SK-N-SH (cell line): ENCODE data around the gene GGCT. TPM values are rescaled to one million over a fixed set of nuclear protein-coding genes. Genes with fewer than 3 reads are reported as not detected.

ENCODE experiments used
- CTCF ChIA-PET: fragments of 300-600, 350-600 bp; formaldehyde crosslinking; extraction: SDS; loops from one replicate; lab custom pipeline; 2021; lab: Yijun Ruan, JAX
- POLR2A ChIA-PET: fragments of 350-600 bp; sonication (Branson Sonifier 250); formaldehyde crosslinking; extraction: SDS; loops from one replicate; lab custom pipeline; 2020; ENCODE audit warnings: antibody characterized with exemption, inconsistent platforms; lab: Yijun Ruan, JAX
- DNase-seq: peaks from one replicate; pipeline ENCODE4 v3.0.0; 2012
- H2AFZ ChIP-seq: fragments of 200-600 bp; sonication (generic); 2 replicates; pipeline ENCODE4 v1.8.1; 2016; ENCODE audit warnings: antibody characterized with exemption, mild to moderate bottlenecking, low read depth
- H3F3A ChIP-seq: fragments of 200-600 bp; sonication (generic); replicated peaks from 2 replicates; pipeline ENCODE3; 2016; ENCODE audit warnings: antibody characterized with exemption, mild to moderate bottlenecking; ENCODE audit not compliant: insufficient read depth
- H3K27ac ChIP-seq, 2 experiments: fragments of 200-500 bp in 1 of 2; fragments of 200-600 bp in 1 of 2; sonication (Bioruptor generic) in 1 of 2; sonication (generic), shearing (Covaris generic) in 1 of 2; 2 replicates each; pipeline versions ENCODE4 v1.5.1 to v1.6.1; 2014 to 2016; ENCODE audit warnings: low read depth in 2 of 2, inconsistent platforms in 1 of 2, low read length in 1 of 2, mild to moderate bottlenecking in 1 of 2, mixed read lengths in 1 of 2
- H3K27me3 ChIP-seq: fragments of 200-600 bp; sonication (generic), shearing (Covaris generic); 2 replicates; pipeline ENCODE4 v1.6.1; 2016; ENCODE audit warnings: mixed run types; ENCODE audit not compliant: insufficient read depth
- H3K36me3 ChIP-seq, 2 experiments: fragments of 200-500 bp in 1 of 2; fragments of 200-600 bp in 1 of 2; sonication (Bioruptor generic) in 1 of 2; sonication (generic) in 1 of 2; replicated peaks in 1 of 2; 2 replicates each; pipeline versions ENCODE3 to v1.5.1; 2014 to 2016; ENCODE audit warnings: low read length in 1 of 2, mild to moderate bottlenecking in 1 of 2; ENCODE audit not compliant: insufficient read depth in 2 of 2, control insufficient read depth in 1 of 2
- H3K4me1 ChIP-seq, 2 experiments: fragments of 200-500 bp in 1 of 2; fragments of 200-600 bp in 1 of 2; sonication (Bioruptor generic) in 1 of 2; sonication (generic), shearing (Covaris generic) in 1 of 2; 2 replicates each; pipeline versions ENCODE4 v1.5.1 to v1.6.1; 2014 to 2016; ENCODE audit warnings: low read depth in 1 of 2, low read length in 1 of 2, mixed run types in 1 of 2; ENCODE audit not compliant: insufficient read depth in 2 of 2, control insufficient read depth in 1 of 2
- H3K4me2 ChIP-seq: fragments of 200-600 bp; sonication (generic), shearing (Covaris generic); 2 replicates; pipeline ENCODE4 v1.6.1; 2017; ENCODE audit warnings: mixed run types
- H3K4me3 ChIP-seq, 2 experiments: fragments of 200-500 bp in 1 of 2; fragments of 200-600 bp in 1 of 2; sonication (Bioruptor generic) in 1 of 2; sonication (generic), shearing (Covaris generic) in 1 of 2; 2 replicates each; pipeline versions ENCODE4 v1.5.1 to v1.8.1; 2014 to 2016; ENCODE audit warnings: low read depth in 2 of 2, inconsistent platforms in 1 of 2, low read length in 1 of 2, mild to moderate bottlenecking in 1 of 2, mixed read lengths in 1 of 2, moderate library complexity in 1 of 2
- H3K79me2 ChIP-seq: fragments of 200-600 bp; sonication (generic); 2 replicates; pipeline ENCODE4 v1.8.1; 2017; ENCODE audit warnings: mild to moderate bottlenecking; ENCODE audit not compliant: insufficient read depth
- H3K9ac ChIP-seq: fragments of 200-600 bp; sonication (generic); 2 replicates; pipeline ENCODE4 v1.6.1; 2017; ENCODE audit warnings: mixed run types
- H3K9me2 ChIP-seq: fragments of 200-600 bp; sonication (generic); 2 replicates; pipeline ENCODE4 v1.6.1; 2017; ENCODE audit warnings: mixed run types
- H3K9me3 ChIP-seq: fragments of 200-600 bp; sonication (generic); 2 replicates; pipeline ENCODE4 v1.6.1; 2017; ENCODE audit warnings: mixed run types, mild to moderate bottlenecking, moderate library complexity
- H4K20me1 ChIP-seq: fragments of 200-600 bp; sonication (generic); 2 replicates; pipeline ENCODE4 v1.6.1; 2017; ENCODE audit warnings: mild to moderate bottlenecking, mixed run types; ENCODE audit not compliant: insufficient read depth
- CHD2 ChIP-seq: fragments of 150-350 bp; IDR thresholded peaks from 2 replicates; pipeline ENCODE4 v1.6.1; 2018; ENCODE audit warnings: low read length; ENCODE audit not compliant: partially characterized antibody
- EP300 ChIP-seq, 2 experiments: IDR thresholded peaks; 2 replicates each; pipeline versions ENCODE4 v1.4.0 to v1.6.1; 2012; ENCODE audit warnings: borderline replicate concordance in 1 of 2, low read depth in 1 of 2, low read length in 1 of 2
- EZH2phosphoT487 ChIP-seq: fragments of 200-600 bp; sonication (generic); IDR thresholded peaks from 2 replicates; pipeline ENCODE4 v1.6.1; 2017; ENCODE audit warnings: low read depth, mixed run types, mild to moderate bottlenecking, antibody characterized with exemption, moderate library complexity, borderline replicate concordance
- FOXM1 ChIP-seq: IDR thresholded peaks from 2 replicates; pipeline ENCODE4 v1.4.0; 2012; ENCODE audit warnings: low read depth, mild to moderate bottlenecking
- GABPA ChIP-seq: IDR thresholded peaks from 2 replicates; pipeline ENCODE4 v1.4.0; 2012; ENCODE audit warnings: low read depth, mild to moderate bottlenecking
- GATA2 ChIP-seq: sonication (generic); formaldehyde crosslinking; IDR thresholded peaks from 2 replicates; pipeline ENCODE4 v1.5.0; 2020; ENCODE audit warnings: mild to moderate bottlenecking, missing genetic modification reagents
- MAX ChIP-seq: IDR thresholded peaks from 2 replicates; pipeline ENCODE4 v1.4.0; 2012; ENCODE audit warnings: low read depth
- RFX5 ChIP-seq: IDR thresholded peaks from 2 replicates; pipeline ENCODE4 v1.6.1; 2012; ENCODE audit warnings: mild to moderate bottlenecking, improper control_type of control experiment, low read length
- SMC3 ChIP-seq: IDR thresholded peaks from 2 replicates; pipeline ENCODE4 v1.6.1; 2012; ENCODE audit warnings: low read depth, low read length, improper control_type of control experiment
- TAF1 ChIP-seq: IDR thresholded peaks from 2 replicates; pipeline ENCODE4 v1.6.1; 2012; ENCODE audit warnings: low read depth, mild to moderate bottlenecking, low read length, moderate library complexity, borderline replicate concordance
- TCF12 ChIP-seq: IDR thresholded peaks from 2 replicates; pipeline ENCODE4 v1.4.0; 2012
- YY1 ChIP-seq: IDR thresholded peaks from 2 replicates; pipeline ENCODE4 v1.4.0; 2012; ENCODE audit warnings: low read depth, mild to moderate bottlenecking
- WGBS: methylation state at CpG from one replicate; pipeline ENCODE4 v1.1.6; 2017; ENCODE audit warnings: low lambda C conversion rate; 5-methylcytosine and 5-hydroxymethylcytosine counted together
- polyA plus RNA-seq, 3 experiments: library from polyadenylated mRNA; depleted of rRNA; stranded (reverse); fragments of >200 nt; gene quantifications; 2 replicates each; pipeline ENCODE4 v1.2.3, GENCODE V29; 2012
- TF ChIP-seq, protein P1 (sequence below): fragments of 150-350 bp; IDR thresholded peaks from 2 replicates; pipeline ENCODE4 v1.6.1; 2017; ENCODE audit warnings: antibody characterized with exemption, low read length, low read depth, borderline replicate concordance
- TF ChIP-seq, protein P2 (sequence below): fragments of 200-600 bp; sonication (generic); IDR thresholded peaks from 2 replicates; pipeline ENCODE4 v1.6.1; 2017; ENCODE audit warnings: antibody characterized with exemption, mild to moderate bottlenecking, moderate library complexity

The GGCT gene
- polyA plus RNA-seq, 1 of the 3 experiments (the other 2 are of a cell fraction): 20.8 TPM

GRCh38 chr7:30450240-30450982 lies 54.2 kb downstream of the GGCT start:
- Histone ChIP-seq H3K36me3 (peaks cover 25 to 46% of the 10 kb centered on the region in 2 experiments), H3K79me2 (no peaks in the 10 kb centered on the region), H3K4me1 (peaks cover 0 to 27% of the 10 kb centered on the region in 2 experiments; a peak in 1 of 4 replicates), H3K9ac (no peak overlapping the region), H3K4me3 (no peak overlapping the region), H4K20me1 (no peaks in the 10 kb centered on the region), H3K27ac (no peak overlapping the region), H3K27me3 (no peaks in the 10 kb centered on the region), H3F3A (no peaks in the 10 kb centered on the region), H3K4me2 (no peak overlapping the region), H3K9me3 (no peaks in the 10 kb centered on the region), H2AFZ (no peak overlapping the region), H3K9me2 (no peaks in the 10 kb centered on the region)
- ChIA-PET CTCF (interaction anchor here (1.2 to 4.3 kb wide), 4 partner anchors 9 to 232 kb away, joined by 3 to 22 read pairs (median 4); partner anchors contain the start of gene CRHR2), POLR2A (no interaction called here)
- DNase-seq: no peak
- WGBS: 85% methylated on average over 6 of the region's 6 CpGs
- TF ChIP-seq, protein P1, sequence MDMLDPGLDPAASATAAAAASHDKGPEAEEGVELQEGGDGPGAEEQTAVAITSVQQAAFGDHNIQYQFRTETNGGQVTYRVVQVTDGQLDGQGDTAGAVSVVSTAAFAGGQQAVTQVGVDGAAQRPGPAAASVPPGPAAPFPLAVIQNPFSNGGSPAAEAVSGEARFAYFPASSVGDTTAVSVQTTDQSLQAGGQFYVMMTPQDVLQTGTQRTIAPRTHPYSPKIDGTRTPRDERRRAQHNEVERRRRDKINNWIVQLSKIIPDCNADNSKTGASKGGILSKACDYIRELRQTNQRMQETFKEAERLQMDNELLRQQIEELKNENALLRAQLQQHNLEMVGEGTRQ: no peak
- no peak for TF ChIP-seq GABPA
- no peak for TF ChIP-seq SMC3
- TF ChIP-seq MAX: no peak
- TF ChIP-seq, protein P2, sequence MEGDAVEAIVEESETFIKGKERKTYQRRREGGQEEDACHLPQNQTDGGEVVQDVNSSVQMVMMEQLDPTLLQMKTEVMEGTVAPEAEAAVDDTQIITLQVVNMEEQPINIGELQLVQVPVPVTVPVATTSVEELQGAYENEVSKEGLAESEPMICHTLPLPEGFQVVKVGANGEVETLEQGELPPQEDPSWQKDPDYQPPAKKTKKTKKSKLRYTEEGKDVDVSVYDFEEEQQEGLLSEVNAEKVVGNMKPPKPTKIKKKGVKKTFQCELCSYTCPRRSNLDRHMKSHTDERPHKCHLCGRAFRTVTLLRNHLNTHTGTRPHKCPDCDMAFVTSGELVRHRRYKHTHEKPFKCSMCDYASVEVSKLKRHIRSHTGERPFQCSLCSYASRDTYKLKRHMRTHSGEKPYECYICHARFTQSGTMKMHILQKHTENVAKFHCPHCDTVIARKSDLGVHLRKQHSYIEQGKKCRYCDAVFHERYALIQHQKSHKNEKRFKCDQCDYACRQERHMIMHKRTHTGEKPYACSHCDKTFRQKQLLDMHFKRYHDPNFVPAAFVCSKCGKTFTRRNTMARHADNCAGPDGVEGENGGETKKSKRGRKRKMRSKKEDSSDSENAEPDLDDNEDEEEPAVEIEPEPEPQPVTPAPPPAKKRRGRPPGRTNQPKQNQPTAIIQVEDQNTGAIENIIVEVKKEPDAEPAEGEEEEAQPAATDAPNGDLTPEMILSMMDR: no peak
- no peak for TF ChIP-seq EP300 (IDR thresholded peaks at IDR 0.05; ENCODE audit: borderline replicate concordance in 1 of 2, low read depth in 1 of 2, low read length in 1 of 2)
- no peak for TF ChIP-seq CHD2
- TF ChIP-seq TAF1: no peak
- TF ChIP-seq EZH2phosphoT487: no peak
- TF ChIP-seq FOXM1: no peak
- TF ChIP-seq YY1: no peak
- no peak for TF ChIP-seq GATA2
- TF ChIP-seq TCF12: no peak
- no peak for TF ChIP-seq RFX5
